ENCODE measurements around the gene U2AF1L4.

GRCh38 chr19:35753634-35754369 lies 8.6 kb upstream of the U2AF1L4 start:
- TF ChIP-seq POLR2AphosphoS5 (IDR thresholded peaks at IDR 0.05; ENCODE audit: low read depth, low read length): no peak
- no peak for TF ChIP-seq TAF1 (IDR thresholded peaks at IDR 0.05; ENCODE audit: borderline replicate concordance, low read depth, low read length)

All from GM12892 (cell line).